Measurements from ENCODE around the gene ITM2B.

Gene ITM2B

GRCh38 chr13:48316826-48317510 is 84.0 kb downstream of the ITM2B start:
- no peak for DNase-seq

GRCh38 chr13:48317511-48318376 is 84.7 kb downstream of the ITM2B start:
- DNase-seq = no peak

- no peak for DNase-seq
Measured at GRCh38 chr13:48318377-48318811, 85.4 kb downstream of the ITM2B start.

- no peak for DNase-seq
Measured at GRCh38 chr13:48318821-48319511, 86.0 kb downstream of the ITM2B start.

Data from NCI-H2081 (cell line).